ENCODE data around the gene LTBP3.

The LTBP3 gene

GRCh38 chr11:65585396-65586246 is 27.5 kb upstream of the LTBP3 start:
- no peak for DNase-seq

- DNase-seq = no peak
Measured at GRCh38 chr11:65584723-65585171, 26.6 kb upstream of the LTBP3 start.

- no peak for DNase-seq
Measured at GRCh38 chr11:65584106-65584505, 25.9 kb upstream of the LTBP3 start.

DNA sequence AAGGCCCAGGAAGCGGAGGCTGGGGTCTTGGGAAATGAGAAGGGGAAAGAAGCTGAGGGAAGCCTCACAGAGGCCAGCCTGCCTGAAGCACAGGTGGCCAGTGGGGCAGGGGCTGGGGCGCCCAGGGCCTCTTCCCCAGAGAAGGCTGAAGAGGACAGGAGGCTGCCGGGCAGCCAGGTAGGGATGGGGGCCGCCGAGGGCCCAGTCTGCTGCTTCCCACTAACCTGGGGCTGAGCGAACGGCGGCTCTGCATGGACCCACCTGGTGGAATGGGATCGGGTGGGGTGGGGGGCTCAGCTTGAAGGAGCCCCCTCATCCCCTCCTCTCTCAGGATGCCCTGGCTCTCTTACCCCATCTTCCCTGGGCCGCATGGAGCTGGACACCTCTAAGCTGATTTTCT is 25.4 kb upstream of the LTBP3 start:
- DNase-seq = no peak

DNA sequence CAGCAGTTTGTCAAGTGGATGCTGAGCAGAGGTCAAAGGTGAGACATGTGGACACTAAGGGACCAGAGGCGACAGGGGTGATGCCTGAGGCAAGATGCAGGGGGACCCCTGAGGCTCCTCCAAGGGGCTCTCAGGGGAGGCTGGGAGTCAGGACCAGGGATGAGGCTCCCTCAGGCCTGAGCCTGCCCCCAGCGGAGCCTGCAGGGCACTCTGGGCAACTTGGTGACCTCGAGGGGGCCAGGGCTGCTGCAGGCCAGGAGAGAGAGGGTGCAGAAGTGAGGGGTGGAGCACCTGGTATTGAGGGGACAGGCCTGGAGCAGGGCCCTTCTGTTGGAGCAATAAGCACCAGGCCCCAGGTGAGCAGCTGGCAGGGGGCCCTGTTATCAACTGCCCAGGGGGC is 23.8 kb upstream of the LTBP3 start:
- DNase-seq = no peak

GRCh38 chr11:65580756-65581155 is 22.6 kb upstream of the LTBP3 start:
- no peak for DNase-seq

GRCh38 chr11:65580031-65580692 is 22.0 kb upstream of the LTBP3 start:
- no peak for DNase-seq

GRCh38 chr11:65579291-65579690 is 21.1 kb upstream of the LTBP3 start:
- DNase-seq = no peak

- no peak for DNase-seq
Measured at GRCh38 chr11:65578667-65579066, 20.5 kb upstream of the LTBP3 start.

GRCh38 chr11:65578134-65578533 is 20.0 kb upstream of the LTBP3 start:
- DNase-seq = no peak

GRCh38 chr11:65577756-65578109 is 19.6 kb upstream of the LTBP3 start:
- no peak for DNase-seq

DNA sequence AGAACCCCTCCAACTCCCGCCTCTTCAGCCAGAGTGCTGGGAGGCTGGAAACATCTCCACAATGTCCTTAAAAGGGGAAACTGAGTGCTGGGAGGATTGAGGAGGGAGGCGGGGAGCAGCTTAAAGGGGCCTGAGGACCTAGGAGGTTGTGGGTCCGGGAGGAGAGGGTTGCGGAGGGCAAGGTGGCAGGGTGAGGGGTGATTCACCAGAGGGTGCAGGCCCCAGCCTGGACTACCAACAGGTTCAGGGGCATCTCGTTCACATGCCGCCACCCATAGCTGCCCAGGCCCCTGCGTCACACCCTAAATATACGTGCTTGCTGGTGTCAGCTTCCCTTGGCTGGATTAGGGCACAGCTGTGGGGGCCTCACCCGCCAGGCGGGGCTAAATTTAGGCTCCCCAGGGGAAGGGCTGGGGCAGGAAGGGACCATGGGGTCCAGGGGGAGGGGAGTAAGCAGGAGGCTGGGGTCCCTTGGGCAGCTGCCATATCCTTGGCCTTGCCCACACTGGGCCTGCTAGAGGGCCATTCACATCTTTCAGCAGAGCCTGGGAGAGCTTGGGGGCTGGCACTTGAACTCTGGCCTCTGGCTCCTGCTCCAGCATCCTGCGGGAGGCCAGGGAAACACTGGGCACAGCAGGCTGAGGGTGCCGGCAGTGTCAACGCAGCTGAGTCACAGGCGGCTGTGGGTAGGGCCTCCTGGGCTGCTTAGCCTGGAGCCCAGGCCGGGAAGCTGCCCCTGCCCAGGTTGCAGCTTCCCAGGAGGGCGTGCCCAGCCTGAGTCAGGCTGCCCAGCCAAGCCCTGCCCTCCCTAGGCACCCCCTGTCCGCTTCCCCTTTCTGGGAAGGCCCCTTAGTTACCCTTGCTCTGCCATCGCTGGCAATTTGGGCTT is 19.0 kb upstream of the LTBP3 start:
- no peak for DNase-seq

DNA sequence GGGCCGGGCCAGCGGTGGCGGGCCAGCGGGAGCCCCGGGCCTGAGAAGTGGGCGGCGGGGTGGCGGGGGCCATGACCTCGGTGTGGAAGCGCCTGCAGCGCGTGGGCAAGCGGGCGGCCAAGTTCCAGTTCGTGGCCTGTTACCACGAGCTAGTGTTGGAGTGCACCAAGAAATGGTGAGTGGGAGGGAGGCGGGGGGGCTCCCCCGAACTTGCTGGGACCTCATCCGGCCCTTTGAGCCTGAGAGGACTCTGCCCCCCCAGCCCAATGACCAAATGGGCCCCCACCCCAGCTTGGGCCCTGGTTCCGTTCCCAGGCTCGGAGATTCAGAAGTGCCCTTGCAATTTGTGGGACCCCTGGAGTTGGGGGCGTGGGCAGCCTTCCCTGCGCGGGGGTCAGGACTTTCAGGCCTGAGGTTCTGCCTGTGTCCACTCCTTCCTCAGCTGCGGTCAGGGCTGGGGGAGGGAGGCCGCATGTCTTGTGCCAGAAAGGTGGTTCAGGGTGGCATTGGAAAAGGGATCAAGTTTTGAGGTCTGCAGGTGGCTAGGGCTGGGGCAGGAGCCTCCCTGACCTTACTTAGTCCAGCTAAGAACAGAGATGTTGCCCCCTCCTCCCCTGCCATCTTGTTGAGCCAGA is 18.2 kb upstream of the LTBP3 start:
- DNase-seq = no peak

DNA sequence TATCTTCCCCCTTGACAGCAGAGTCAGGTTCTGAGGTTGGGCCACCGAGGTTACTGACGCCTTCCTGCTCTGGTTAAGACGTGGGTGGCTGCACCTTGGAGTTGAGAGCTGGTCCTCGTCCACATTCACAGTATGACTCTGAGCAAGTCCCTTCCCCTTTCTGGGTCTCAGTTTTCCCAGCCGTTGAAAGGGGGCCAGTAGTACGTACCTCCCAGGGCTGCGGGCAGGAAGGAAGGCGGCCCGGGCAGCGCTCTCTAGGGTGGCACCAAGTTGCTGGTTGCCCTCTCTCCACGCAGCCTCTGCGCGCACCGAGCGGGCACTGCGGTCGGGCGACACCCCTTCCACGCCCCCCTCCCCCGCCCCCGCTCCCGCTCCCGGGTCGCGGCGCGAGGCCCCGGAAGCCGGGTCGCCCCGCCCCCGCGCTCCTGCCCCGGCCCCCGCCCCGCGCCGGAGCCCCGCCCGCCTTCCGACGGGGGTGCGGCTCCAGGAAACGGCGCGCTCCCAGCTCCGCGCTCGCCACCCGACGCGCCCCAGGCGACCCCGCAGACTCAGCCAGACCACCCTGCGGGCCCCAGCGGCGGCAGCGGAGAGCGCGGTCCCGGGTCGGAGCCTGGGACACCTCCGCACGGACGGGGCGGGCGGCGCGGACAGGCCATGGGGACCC is 17.5 kb upstream of the LTBP3 start, which contains the start of gene EHBP1L1:
EHBP1L1 (plus strand) TSS at position 486 of the 664 bp plus-strand sequence. CDS start 250 bp downstream, outside the sequence.
- DNase-seq = no peak

DNA sequence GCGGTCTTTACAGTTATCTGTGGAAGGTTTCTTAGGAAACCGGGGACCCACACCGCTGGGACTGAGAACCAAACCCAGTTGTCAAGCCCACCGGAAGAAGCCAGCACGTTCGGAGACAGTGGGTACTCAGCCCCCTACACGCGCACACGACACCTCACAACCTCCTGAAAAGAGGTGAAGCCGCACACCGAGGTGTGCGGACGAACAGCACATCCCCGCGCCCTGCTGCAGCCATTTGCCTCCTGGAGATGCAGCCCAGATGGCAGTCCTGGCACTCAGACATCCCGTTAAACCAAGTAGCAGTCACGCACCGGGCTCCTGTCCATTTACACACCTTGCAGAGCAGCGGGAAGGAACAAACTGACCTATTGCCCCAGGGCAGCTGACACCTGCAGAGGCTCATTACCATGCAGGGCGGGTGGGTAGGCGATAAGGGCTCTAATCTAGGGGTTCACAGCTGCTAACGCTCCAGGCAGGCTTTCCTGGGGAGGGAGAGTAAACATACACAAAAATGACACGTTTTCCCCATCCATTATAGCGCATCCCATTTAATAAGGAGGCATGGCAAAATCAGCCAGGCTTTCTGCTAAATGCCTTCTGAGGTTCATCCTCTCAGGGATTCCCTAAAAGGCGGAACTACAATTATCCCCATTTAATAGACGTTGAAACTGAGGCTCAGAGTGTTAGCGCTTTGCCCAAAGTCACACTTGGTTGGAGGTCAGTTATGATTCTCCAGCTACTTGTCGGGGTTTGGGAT is 16.8 kb upstream of the LTBP3 start:
- DNase-seq = no peak

DNA sequence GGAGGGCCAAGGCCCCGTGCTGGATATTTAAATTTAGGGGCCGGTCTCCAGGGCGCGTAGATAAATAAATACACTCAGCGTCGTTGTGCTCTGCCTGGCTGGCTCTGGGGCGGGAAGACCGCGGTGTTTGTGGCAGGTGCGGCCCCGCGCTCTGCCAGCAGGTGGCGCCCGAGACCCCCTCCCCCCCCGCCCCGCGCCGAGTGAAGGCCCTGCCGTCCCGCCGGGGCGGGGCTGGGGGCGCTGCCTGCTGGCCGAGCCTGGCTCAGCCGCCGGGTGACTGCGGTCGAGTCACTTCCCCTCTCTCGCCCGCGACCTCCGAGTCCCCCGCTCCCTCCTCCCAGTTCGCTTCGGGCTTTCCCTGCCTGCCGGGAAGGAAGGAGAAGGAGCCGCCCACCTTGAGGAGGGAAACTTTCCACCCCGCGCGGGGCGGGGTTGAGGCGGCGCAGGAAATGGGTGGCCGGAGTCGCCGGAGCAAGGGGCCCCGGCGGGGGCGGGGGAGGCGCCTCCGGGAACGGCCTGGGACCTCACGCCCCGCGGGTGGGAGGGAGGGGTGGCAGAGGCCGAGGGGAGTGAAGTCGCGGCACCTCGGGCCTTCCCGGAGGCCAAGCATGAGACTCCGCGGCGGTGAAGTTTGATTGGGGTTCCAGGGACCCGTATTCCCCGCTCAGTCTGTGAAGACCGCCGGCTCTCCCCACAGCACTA is 16.1 kb upstream of the LTBP3 start:
- peak; percentile 62 for DNase-seq

DNA sequence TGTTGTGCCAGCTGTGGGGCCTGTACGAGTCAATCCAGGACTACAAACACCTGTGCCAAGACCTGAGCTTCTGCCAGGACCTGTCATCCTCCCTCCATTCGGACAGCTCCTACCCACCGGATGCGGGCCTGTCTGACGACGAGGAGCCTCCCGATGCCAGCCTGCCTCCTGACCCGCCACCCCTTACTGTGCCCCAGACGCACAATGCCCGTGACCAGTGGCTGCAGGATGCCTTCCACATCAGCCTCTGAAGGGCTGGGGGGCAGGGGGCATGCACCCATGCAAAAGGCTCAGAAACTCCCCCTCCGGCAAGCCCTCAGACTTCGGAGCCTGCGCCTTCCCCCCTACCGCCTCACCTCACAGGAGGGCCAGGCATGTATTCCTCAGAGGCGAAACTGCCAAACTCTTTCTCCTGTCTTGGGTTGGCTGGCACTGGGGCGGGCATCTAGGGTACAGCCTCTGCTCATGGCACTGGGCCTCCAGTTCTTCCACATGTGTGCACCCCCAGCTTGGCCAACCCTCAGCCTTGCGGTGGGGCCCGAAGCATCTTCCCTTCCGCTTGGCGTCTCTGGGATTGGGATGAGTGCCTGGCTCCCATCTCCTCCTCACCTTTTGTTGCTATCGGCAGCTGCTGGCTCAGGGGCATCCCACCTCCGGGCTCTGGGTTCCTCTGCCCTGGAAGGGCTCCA is 15.4 kb upstream of the LTBP3 start:
- no peak for DNase-seq

DNA sequence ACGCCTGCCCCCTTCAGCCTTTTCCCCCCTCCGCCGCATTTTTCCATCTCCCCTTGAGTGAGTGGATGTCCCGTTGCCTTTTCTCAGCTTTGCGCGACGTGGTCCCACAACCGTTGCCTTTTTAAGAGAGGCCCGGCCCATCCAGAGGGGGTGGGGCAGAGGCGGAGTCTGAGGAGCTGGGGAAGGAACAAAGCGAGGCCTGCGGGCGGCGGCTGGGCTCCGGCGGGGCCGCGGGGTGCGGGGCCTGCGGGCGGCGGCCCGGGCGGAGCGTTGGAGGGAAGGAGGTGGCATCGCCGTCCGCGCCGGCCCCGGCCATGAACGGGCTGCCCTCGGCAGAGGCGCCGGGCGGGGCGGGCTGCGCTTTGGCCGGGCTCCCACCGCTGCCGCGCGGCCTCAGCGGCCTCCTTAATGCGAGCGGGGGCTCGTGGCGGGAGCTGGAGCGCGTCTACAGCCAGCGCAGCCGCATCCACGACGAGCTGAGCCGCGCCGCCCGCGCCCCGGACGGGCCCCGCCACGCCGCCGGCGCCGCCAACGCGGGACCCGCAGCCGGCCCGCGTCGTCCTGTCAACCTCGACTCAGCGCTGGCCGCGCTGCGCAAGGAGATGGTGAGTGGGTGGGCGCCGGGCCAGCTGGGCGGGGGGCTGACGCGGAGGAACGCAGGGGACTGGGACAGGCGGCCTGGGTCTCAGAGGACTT is 14.3 kb upstream of the LTBP3 start, which contains the start of gene FAM89B:
FAM89B (plus strand) TSS at position 183 of the 696 bp plus-strand sequence; CDS start at position 315, 132 bp downstream.
- DNase-seq = peak; percentile 78

DNA sequence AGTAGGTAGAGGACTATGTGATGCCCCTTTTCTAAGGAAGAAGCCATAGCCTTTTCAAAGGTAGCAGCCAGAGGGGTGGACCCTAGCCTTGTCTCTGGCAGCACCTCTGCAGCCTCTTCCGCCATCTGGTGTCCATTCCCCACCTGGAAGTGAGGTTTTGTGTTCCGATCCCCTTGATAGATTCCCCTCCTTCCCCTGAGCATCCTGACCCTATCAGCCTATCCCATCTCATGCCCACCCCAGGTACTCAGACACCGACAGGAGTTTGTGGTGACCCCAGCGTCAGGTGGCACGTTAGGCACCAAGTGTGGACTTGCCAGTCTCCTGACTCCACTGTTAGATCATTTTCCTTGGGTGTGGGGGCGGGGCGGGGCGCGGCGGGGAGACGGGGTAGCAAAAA is 13.8 kb upstream of the LTBP3 start:
- DNase-seq = peak; percentile 55
